Esophagus squamous epithelium (tissue), 4 donors: ENCODE measurements around the gene ARPC4.

Source experiments
- CTCF ChIP-seq, 6 experiments: fragments of 450-650 bp in 4 of 6; fragments of 200-600 bp in 2 of 6; sonication (generic) in 2 of 6; IDR thresholded peaks; one replicate each; pipeline ENCODE4 v1.5.1; 2016 to 2019; ENCODE audit warnings: antibody characterized with exemption in 6 of 6, mild to moderate bottlenecking in 4 of 6, moderate library complexity in 4 of 6
- POLR2A ChIP-seq, 4 donors: fragments of 450-650 bp; IDR thresholded peaks; one replicate each; pipeline ENCODE4 v1.6.1; 2017; ENCODE audit warnings: antibody characterized with exemption in 4 of 4, mild to moderate bottlenecking in 4 of 4, moderate library complexity in 3 of 4

GRCh38 chr3:9761919-9762318, 31.0 kb upstream of the ARPC4 start:
- TF ChIP-seq CTCF (IDR thresholded peaks at IDR 0.05) (no peak), POLR2A (IDR thresholded peaks at IDR 0.05) (no peak)
